HG02884 (cell line): Measurements from ENCODE around the gene COX6A1.

Experiments used
- ATAC-seq: cut with Tn5 transposase; IDR thresholded peaks from one replicate; pipeline ENCODE4 v1.9.1; 2021; ENCODE audit warnings: mild to moderate bottlenecking, moderate library complexity; ENCODE audit not compliant: unreplicated experiment

COX6A1 gene

GRCh38 chr12:120490325-120490724 is 52.4 kb downstream of the COX6A1 start:
- no peak for ATAC-seq
